ENCODE results near the gene NRXN3. TPM values are rescaled to one million over a fixed set of nuclear protein-coding genes. Genes with fewer than 3 reads are reported as not detected.

Gene NRXN3
- total and polyA plus RNA-seq, 8 donors: 0.29 to 41.1 (median 9.1) TPM

DNA sequence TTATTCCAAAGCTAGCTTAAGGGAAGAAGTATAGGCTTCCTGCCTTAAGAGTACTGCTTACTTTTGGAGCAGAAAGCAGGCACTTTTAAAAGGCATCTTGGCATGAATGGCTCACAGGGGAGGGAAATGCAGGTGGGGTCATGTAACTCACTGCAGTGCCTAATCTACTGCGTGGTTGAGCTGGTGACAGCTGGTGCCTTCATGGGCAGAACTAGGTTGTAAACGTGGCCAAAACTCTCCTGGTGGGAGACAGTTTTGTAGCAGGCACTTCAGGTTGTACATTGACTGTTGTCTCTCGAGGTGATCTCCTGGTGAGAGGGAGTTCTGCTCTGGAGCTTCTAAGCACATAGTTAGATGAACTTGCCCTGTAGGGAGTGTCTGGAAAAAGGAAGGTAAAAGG lies 1078.6 kb downstream of the NRXN3 start:
- no peak for DNase-seq
- Histone ChIP-seq H3K4me3 (no peak overlapping the region), H3K9me3 (no peaks in the 10 kb centered on the region), H3K27ac (no peak overlapping the region), H3K4me1 (no peaks in the 10 kb centered on the region), H3K36me3 (no peaks in the 10 kb centered on the region), H3K27me3 (no peaks in the 10 kb centered on the region)
- TF ChIP-seq POLR2A (IDR thresholded peaks at IDR 0.05) (no peak), EP300 (IDR thresholded peaks at IDR 0.05) (no peak), POLR2AphosphoS5 (IDR thresholded peaks at IDR 0.05) (no peak)
- TF ChIP-seq, protein P1, sequence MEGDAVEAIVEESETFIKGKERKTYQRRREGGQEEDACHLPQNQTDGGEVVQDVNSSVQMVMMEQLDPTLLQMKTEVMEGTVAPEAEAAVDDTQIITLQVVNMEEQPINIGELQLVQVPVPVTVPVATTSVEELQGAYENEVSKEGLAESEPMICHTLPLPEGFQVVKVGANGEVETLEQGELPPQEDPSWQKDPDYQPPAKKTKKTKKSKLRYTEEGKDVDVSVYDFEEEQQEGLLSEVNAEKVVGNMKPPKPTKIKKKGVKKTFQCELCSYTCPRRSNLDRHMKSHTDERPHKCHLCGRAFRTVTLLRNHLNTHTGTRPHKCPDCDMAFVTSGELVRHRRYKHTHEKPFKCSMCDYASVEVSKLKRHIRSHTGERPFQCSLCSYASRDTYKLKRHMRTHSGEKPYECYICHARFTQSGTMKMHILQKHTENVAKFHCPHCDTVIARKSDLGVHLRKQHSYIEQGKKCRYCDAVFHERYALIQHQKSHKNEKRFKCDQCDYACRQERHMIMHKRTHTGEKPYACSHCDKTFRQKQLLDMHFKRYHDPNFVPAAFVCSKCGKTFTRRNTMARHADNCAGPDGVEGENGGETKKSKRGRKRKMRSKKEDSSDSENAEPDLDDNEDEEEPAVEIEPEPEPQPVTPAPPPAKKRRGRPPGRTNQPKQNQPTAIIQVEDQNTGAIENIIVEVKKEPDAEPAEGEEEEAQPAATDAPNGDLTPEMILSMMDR (IDR thresholded peaks at IDR 0.05): no peak
- intact Hi-C loops (cut with DNase I; ENCODE audit: low total_unique reads): no loop called here
- WGBS, 5 donors: 38 to 67% (median 47%) methylated on average over 3 of the region's 3 CpGs

DNA sequence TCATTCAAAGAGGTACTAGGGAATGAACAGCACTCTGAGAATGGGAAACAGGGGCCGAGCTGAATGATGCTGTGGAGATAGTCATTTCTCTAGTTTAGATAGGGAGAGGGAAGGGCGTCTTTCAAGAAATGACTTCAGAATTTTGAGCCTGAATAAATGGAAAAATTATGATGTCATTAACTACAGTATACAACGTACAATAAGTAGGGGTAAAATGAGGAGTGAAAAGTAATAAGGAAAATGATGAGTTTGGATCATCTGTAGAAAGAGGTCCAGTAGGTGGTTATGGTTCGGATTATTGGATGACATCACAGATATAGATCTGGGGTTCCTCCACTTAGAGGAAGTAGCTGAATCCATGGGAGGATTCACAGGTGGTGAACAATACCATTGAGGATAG lies 1081.1 kb downstream of the NRXN3 start:
- TF ChIP-seq POLR2A (IDR thresholded peaks at IDR 0.05): no peak
- TF ChIP-seq, protein P1 (IDR thresholded peaks at IDR 0.05): no peak
- TF ChIP-seq POLR2AphosphoS5 (IDR thresholded peaks at IDR 0.05): no peak
- no peak for TF ChIP-seq EP300 (IDR thresholded peaks at IDR 0.05)
- no peaks in the 10 kb centered on the region for H3K4me1 ChIP-seq
- H3K36me3 ChIP-seq: no peaks in the 10 kb centered on the region
- no peak overlapping the region for H3K27ac ChIP-seq
- H3K9me3 ChIP-seq: no peaks in the 10 kb centered on the region
- no peak for DNase-seq
- 83 to 86% (median 85%) methylated on average over 4 of the region's 4 CpGs for WGBS, 5 donors
- intact Hi-C loops (cut with DNase I; ENCODE audit: low total_unique reads): no loop called here
- H3K27me3 ChIP-seq: no peaks in the 10 kb centered on the region
- no peak overlapping the region for H3K4me3 ChIP-seq

DNA sequence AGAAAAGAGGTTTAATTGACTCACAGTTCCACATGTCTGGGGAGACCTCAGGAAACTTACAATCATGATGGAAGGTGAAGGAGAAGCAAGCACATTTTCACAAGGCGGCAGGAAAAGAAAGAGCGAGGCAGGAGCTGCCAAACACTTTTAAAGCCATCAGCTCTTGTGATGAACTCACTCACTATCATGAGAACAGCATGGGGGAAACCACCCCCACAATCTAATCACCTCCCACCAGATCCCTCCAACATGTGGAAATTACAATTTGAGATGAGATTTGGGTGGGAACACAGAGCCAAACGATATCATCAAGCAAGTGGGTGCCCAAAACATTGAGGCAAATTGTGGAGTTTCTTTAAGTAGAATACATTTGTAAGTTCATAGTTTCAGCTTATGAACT lies 1083.4 kb downstream of the NRXN3 start:
- Histone ChIP-seq H3K4me3 (no peak overlapping the region), H3K27ac (no peak overlapping the region), H3K9me3 (no peaks in the 10 kb centered on the region), H3K27me3 (no peaks in the 10 kb centered on the region), H3K36me3 (no peaks in the 10 kb centered on the region), H3K4me1 (no peaks in the 10 kb centered on the region)
- 77 to 90% (median 87%) methylated on average over 3 of the region's 3 CpGs for WGBS, 5 donors
- TF ChIP-seq, protein P1 (IDR thresholded peaks at IDR 0.05): no peak
- TF ChIP-seq POLR2A (IDR thresholded peaks at IDR 0.05) (no peak), EP300 (IDR thresholded peaks at IDR 0.05) (no peak), POLR2AphosphoS5 (IDR thresholded peaks at IDR 0.05) (no peak)
- intact Hi-C loops (cut with DNase I; ENCODE audit: low total_unique reads): no loop called here
- no peak for DNase-seq

DNA sequence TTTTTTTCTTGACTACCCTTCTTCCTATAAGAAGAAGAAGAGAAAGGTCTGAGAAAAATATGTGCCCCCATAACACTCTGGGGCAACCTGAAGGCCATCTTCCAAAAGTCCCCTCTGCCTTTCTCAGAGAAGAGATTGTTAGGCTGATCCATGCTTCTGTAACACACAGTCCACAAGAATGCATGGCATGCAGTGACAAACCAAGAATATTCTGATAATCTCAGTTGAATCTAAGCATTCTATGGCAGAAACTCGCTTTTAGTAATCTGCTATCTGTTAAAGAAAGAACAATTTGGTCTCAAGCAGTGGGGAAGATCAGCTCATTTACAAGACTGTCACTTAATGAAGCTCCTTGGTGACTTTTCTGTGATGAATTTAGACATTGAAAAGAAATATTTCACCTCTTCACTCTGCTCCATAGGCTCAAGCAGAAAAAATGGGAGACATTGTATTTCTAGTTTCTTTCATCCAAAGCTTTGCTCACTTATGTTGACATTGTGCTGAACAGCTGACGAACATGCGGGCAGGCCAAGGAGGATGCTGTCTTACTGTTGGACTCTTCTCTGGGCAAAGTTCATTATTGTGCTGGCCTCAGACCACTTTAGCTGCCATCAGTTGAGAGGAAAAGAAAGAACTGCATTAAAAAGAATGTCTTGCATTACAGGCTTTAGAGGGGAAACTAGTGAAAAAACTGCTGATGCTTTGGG lies 1084.0 kb downstream of the NRXN3 start:
- Histone ChIP-seq H3K4me1 (no peaks in the 10 kb centered on the region), H3K27me3 (no peaks in the 10 kb centered on the region), H3K4me3 (no peak overlapping the region), H3K9me3 (no peaks in the 10 kb centered on the region), H3K27ac (no peak overlapping the region), H3K36me3 (no peaks in the 10 kb centered on the region)
- 47 to 63% (median 56%) methylated on average over 3 of the region's 3 CpGs for WGBS, 5 donors
- DNase-seq: no peak
- intact Hi-C loops (cut with DNase I; ENCODE audit: low total_unique reads): no loop called here
- TF ChIP-seq EP300 (IDR thresholded peaks at IDR 0.05): no peak

DNA sequence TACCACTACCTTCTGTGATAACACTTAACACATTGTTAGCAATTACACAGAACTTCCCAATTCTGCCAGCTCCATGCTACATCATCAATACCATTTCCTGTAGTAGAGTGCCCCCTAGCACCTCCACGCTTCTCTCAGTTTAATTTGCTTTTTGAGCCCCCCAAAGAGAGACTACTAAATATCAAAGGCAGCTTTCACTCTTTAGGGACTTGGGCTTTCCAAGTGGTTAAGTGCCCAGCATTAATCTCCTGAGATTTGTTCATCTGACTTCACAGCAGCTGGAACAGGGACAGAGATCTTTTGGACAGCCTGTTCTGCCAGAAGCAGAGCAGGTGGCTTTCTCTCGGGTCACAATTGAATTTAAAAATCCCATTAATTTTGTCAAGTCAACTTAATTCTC lies 1086.2 kb downstream of the NRXN3 start:
- H3K36me3 ChIP-seq: no peaks in the 10 kb centered on the region
- no peaks in the 10 kb centered on the region for H3K9me3 ChIP-seq
- intact Hi-C loops (cut with DNase I; ENCODE audit: low total_unique reads): no loop called here
- DNase-seq: peak in 1 of 2 donors; percentile 7
- no peak for TF ChIP-seq POLR2A (IDR thresholded peaks at IDR 0.05)
- no peak for TF ChIP-seq EP300 (IDR thresholded peaks at IDR 0.05)
- TF ChIP-seq POLR2AphosphoS5 (IDR thresholded peaks at IDR 0.05): no peak
- TF ChIP-seq, protein P1 (IDR thresholded peaks at IDR 0.05): no peak
- H3K27ac ChIP-seq: no peak overlapping the region
- H3K4me3 ChIP-seq: no peak overlapping the region
- no peaks in the 10 kb centered on the region for H3K27me3 ChIP-seq
- 54 to 77% (median 67%) methylated on average over 2 of the region's 2 CpGs for WGBS, 5 donors
- no peaks in the 10 kb centered on the region for H3K4me1 ChIP-seq

Measured in stomach (tissue), 9 donors.